ENCODE measurements around the gene PLXNB3. TPM values are rescaled to one million over a fixed set of nuclear protein-coding genes. Genes with fewer than 3 reads are reported as not detected.
A peak's percentile ranks its signal among the peaks of the same experiment; 100 is the strongest.

PLXNB3 gene
- total and polyA plus RNA-seq, 2 of the 13 experiments (the other 11 are each of a cell fraction or from before 2014, with no cell fraction given): 3.0 to 6.9 TPM

DNA sequence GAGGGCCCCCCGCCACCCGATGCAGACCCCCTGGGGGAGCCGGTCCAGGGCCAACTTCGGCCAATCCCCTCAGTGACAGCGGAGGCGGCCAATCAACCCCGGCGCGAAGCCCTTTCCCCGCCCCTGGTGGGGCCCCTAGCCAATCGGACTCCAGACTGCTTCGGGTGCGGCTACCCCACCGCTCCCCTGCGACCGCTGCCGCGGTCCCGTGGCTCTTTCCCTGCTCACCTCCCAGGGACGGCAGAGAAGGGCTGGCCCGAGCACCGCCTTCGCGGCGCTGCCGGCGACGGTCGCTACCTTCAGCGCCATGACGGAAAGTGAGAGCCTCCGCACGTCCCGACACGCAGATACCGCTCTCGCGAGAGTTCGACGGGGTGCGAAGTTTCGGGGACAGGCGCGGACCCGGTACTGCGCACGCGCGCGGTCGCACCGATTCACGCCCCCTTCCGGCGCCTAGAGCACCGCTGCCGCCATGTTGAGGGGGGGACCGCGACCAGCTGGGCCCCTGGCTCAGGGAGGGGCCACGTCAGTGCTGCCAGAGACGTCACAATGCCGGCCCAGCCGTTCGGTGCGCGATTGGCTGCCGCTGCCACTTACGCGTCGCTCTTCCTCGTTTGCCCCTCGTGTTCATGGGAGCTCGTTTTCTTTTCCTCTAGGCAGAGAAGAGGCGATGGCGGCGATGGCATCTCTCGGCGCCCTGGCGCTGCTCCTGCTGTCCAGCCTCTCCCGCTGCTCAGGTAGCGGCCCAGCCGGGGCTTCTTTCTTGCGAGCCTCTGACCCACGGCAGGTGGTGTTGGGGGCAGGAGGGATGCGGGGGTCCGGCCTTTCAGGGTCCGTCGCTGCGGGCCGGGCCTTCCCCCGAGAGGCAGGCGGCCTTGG lies 30.2 kb downstream of the PLXNB3 start, which contains the start of the genes IDH3G and SSR4 (continued):
- TF ChIP-seq, protein P1, sequence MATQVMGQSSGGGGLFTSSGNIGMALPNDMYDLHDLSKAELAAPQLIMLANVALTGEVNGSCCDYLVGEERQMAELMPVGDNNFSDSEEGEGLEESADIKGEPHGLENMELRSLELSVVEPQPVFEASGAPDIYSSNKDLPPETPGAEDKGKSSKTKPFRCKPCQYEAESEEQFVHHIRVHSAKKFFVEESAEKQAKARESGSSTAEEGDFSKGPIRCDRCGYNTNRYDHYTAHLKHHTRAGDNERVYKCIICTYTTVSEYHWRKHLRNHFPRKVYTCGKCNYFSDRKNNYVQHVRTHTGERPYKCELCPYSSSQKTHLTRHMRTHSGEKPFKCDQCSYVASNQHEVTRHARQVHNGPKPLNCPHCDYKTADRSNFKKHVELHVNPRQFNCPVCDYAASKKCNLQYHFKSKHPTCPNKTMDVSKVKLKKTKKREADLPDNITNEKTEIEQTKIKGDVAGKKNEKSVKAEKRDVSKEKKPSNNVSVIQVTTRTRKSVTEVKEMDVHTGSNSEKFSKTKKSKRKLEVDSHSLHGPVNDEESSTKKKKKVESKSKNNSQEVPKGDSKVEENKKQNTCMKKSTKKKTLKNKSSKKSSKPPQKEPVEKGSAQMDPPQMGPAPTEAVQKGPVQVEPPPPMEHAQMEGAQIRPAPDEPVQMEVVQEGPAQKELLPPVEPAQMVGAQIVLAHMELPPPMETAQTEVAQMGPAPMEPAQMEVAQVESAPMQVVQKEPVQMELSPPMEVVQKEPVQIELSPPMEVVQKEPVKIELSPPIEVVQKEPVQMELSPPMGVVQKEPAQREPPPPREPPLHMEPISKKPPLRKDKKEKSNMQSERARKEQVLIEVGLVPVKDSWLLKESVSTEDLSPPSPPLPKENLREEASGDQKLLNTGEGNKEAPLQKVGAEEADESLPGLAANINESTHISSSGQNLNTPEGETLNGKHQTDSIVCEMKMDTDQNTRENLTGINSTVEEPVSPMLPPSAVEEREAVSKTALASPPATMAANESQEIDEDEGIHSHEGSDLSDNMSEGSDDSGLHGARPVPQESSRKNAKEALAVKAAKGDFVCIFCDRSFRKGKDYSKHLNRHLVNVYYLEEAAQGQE (IDR thresholded peaks at IDR 0.05; ENCODE audit: borderline replicate concordance in 1 of 2, low read depth in 1 of 2, low read length in 2 of 2): no peak
- no peak for TF ChIP-seq ZC3H4 (CRISPR knock-in tag; IDR thresholded peaks at IDR 0.05; ENCODE audit: borderline replicate concordance)
- no peak for TF ChIP-seq PCBP2 (optimal IDR thresholded peaks at IDR 0.05; ENCODE audit: low read depth, low read length, poor library complexity, severe bottlenecking)
- TF ChIP-seq, protein P2, sequence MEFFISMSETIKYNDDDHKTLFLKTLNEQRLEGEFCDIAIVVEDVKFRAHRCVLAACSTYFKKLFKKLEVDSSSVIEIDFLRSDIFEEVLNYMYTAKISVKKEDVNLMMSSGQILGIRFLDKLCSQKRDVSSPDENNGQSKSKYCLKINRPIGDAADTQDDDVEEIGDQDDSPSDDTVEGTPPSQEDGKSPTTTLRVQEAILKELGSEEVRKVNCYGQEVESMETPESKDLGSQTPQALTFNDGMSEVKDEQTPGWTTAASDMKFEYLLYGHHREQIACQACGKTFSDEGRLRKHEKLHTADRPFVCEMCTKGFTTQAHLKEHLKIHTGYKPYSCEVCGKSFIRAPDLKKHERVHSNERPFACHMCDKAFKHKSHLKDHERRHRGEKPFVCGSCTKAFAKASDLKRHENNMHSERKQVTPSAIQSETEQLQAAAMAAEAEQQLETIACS (CRISPR knock-in tag; IDR thresholded peaks at IDR 0.05): no peak
- TF ChIP-seq, protein P3, sequence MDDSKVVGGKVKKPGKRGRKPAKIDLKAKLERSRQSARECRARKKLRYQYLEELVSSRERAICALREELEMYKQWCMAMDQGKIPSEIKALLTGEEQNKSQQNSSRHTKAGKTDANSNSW (CRISPR knock-in tag; IDR thresholded peaks at IDR 0.05; ENCODE audit: borderline replicate concordance): peak; percentile 61; the same call in 1 of the 2 replicates
- no peak for TF ChIP-seq ZNF292 (CRISPR knock-in tag; IDR thresholded peaks at IDR 0.05; ENCODE audit: borderline replicate concordance, low read depth)
- TF ChIP-seq, protein P4, sequence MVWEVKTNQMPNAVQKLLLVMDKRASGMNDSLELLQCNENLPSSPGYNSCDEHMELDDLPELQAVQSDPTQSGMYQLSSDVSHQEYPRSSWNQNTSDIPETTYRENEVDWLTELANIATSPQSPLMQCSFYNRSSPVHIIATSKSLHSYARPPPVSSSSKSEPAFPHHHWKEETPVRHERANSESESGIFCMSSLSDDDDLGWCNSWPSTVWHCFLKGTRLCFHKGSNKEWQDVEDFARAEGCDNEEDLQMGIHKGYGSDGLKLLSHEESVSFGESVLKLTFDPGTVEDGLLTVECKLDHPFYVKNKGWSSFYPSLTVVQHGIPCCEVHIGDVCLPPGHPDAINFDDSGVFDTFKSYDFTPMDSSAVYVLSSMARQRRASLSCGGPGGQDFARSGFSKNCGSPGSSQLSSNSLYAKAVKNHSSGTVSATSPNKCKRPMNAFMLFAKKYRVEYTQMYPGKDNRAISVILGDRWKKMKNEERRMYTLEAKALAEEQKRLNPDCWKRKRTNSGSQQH (CRISPR knock-in tag; IDR thresholded peaks at IDR 0.05; ENCODE audit: low read depth): no peak; the same call in 1 of the 2 replicates
- TF ChIP-seq DNMT1 (CRISPR knock-in tag; IDR thresholded peaks at IDR 0.05): no peak
- TF ChIP-seq NR1H2 (CRISPR knock-in tag; IDR thresholded peaks at IDR 0.05; ENCODE audit: borderline replicate concordance, low read depth): no peak
- no peak for TF ChIP-seq ZNF124 (CRISPR knock-in tag; IDR thresholded peaks at IDR 0.05)
- no peak for TF ChIP-seq ZNF7 (CRISPR knock-in tag; IDR thresholded peaks at IDR 0.05)
- TF ChIP-seq, protein P5, sequence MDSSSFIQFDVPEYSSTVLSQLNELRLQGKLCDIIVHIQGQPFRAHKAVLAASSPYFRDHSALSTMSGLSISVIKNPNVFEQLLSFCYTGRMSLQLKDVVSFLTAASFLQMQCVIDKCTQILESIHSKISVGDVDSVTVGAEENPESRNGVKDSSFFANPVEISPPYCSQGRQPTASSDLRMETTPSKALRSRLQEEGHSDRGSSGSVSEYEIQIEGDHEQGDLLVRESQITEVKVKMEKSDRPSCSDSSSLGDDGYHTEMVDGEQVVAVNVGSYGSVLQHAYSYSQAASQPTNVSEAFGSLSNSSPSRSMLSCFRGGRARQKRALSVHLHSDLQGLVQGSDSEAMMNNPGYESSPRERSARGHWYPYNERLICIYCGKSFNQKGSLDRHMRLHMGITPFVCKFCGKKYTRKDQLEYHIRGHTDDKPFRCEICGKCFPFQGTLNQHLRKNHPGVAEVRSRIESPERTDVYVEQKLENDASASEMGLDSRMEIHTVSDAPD (CRISPR knock-in tag; IDR thresholded peaks at IDR 0.05): 0 out of 2 replicates have a peak, but pooled peaks have one; percentile 21
- TF ChIP-seq, protein P6, sequence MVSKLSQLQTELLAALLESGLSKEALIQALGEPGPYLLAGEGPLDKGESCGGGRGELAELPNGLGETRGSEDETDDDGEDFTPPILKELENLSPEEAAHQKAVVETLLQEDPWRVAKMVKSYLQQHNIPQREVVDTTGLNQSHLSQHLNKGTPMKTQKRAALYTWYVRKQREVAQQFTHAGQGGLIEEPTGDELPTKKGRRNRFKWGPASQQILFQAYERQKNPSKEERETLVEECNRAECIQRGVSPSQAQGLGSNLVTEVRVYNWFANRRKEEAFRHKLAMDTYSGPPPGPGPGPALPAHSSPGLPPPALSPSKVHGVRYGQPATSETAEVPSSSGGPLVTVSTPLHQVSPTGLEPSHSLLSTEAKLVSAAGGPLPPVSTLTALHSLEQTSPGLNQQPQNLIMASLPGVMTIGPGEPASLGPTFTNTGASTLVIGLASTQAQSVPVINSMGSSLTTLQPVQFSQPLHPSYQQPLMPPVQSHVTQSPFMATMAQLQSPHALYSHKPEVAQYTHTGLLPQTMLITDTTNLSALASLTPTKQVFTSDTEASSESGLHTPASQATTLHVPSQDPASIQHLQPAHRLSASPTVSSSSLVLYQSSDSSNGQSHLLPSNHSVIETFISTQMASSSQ (IDR thresholded peaks at IDR 0.05; ENCODE audit: low read depth): no peak
- TF ChIP-seq, protein P6 (CRISPR knock-in tag; IDR thresholded peaks at IDR 0.05; ENCODE audit: borderline replicate concordance): no peak; the same call in 1 of the 2 replicates
- no peak for TF ChIP-seq PITX1 (CRISPR knock-in tag; IDR thresholded peaks at IDR 0.05)

All from HepG2 (cell line).